ENCODE results near the gene NKX1-1.

- TF ChIP-seq NANOG (IDR thresholded peaks at IDR 0.05; ENCODE audit: borderline replicate concordance) (no peak), REST (IDR thresholded peaks at IDR 0.05; ENCODE audit: unreplicated experiment) (peak; percentile 44), CTCF (conservative IDR thresholded peaks at IDR 0.05; ENCODE audit: low read depth in 2 of 2) (peak; percentile 15 to 58; a peak in 3 of 4 replicates), EZH2 (IDR thresholded peaks at IDR 0.05; ENCODE audit: low read depth, unreplicated experiment) (no peak), POLR2AphosphoS5 (IDR thresholded peaks at IDR 0.05; ENCODE audit: low read depth) (no peak), EZH2phosphoT487 (IDR thresholded peaks at IDR 0.05; ENCODE audit: unreplicated experiment) (no peak), JUNB (IDR thresholded peaks at IDR 0.05; ENCODE audit: unreplicated experiment) (no peak), CREB1 (CRISPR knock-in tag; IDR thresholded peaks at IDR 0.05; ENCODE audit: low read depth) (no peak), STAT1 (IDR thresholded peaks at IDR 0.05; ENCODE audit: unreplicated experiment) (no peak), ETS1 (IDR thresholded peaks at IDR 0.05) (no peak), ZNF331 (CRISPR knock-in tag; IDR thresholded peaks at IDR 0.05; ENCODE audit: low read depth) (no peak), ZNF114 (CRISPR knock-in tag; IDR thresholded peaks at IDR 0.05) (no peak)
Observed at GRCh38 chr4:1411436-1412375, 5.5 kb upstream of the NKX1-1 start.
